A673 (cell line): Measurements from ENCODE around the gene PUS7. TPM values are rescaled to one million over a fixed set of nuclear protein-coding genes. Genes with fewer than 3 reads are reported as not detected.

Experiments
- Bru-seq: library from RNA; stranded (reverse); fragments of 400-500 nt; gene quantifications from one replicate; lab custom pipeline; 2021; lab: Mats Ljungman, UMichigan
- BruChase-seq, 2 experiments: library from RNA; stranded (reverse); fragments of 400-500 nt; gene quantifications; one replicate each; lab custom pipeline; 2021; lab: Mats Ljungman, UMichigan
- BruUV-seq: library from RNA; stranded (reverse); fragments of 400-500 nt; replicated peaks from 2 replicates; lab custom pipeline; 2021; lab: Mats Ljungman, UMichigan
- CTCF ChIA-PET: fragments of 300-600 bp; sonication (Branson Sonifier 250); formaldehyde crosslinking; loops from one replicate; lab custom pipeline; 2022; ENCODE audit warnings: antibody characterized with exemption; lab: Charles Lee
- POLR2A ChIA-PET: fragments of 300-600 bp; sonication (Branson Sonifier 250); formaldehyde crosslinking; loops from one replicate; lab custom pipeline; 2022; ENCODE audit warnings: antibody characterized with exemption; ENCODE audit not compliant: low non-redundant PET; lab: Charles Lee
- DNase-seq: peaks from one replicate; pipeline ENCODE4 v3.0.0-alpha.2; 2015; ENCODE audit warnings: low spot score
- H3K27ac ChIP-seq: fragments of 200-600 bp; sonication (generic); 2 replicates; pipeline ENCODE4 v1.5.1; 2016; ENCODE audit warnings: mixed run types, low read depth, mild to moderate bottlenecking, mixed read lengths, antibody characterized with exemption, low read length; ENCODE audit not compliant: poor library complexity, severe bottlenecking
- H3K27me3 ChIP-seq: fragments of 200-600 bp; sonication (generic); replicated peaks from 2 replicates; pipeline ENCODE4 v1.6.1; 2017; ENCODE audit warnings: mixed run types, low read depth, mild to moderate bottlenecking, mixed read lengths, antibody characterized with exemption, low read length; ENCODE audit not compliant: insufficient read depth, poor library complexity
- H3K36me3 ChIP-seq: fragments of 200-600 bp; sonication (generic); 2 replicates; pipeline ENCODE4 v1.6.1; 2016; ENCODE audit warnings: mixed run types, mild to moderate bottlenecking, mixed read lengths, antibody characterized with exemption, low read length; ENCODE audit not compliant: insufficient read depth, poor library complexity, severe bottlenecking
- H3K4me1 ChIP-seq: fragments of 200-600 bp; sonication (generic); 2 replicates; pipeline ENCODE4 v1.6.1; 2017; ENCODE audit warnings: mixed run types, mild to moderate bottlenecking, mixed read lengths, antibody characterized with exemption, low read length; ENCODE audit not compliant: insufficient read depth, poor library complexity, severe bottlenecking
- H3K4me3 ChIP-seq: fragments of 200-600 bp; sonication (generic); 2 replicates; pipeline ENCODE4 v1.5.1; 2016; ENCODE audit warnings: low read depth, mixed run types, mild to moderate bottlenecking, mixed read lengths, low read length; ENCODE audit not compliant: poor library complexity, severe bottlenecking
- H3K9me3 ChIP-seq: fragments of 200-600 bp; sonication (generic); 2 replicates; pipeline ENCODE4 v1.6.1; 2016; ENCODE audit warnings: mixed run types, low read depth, mild to moderate bottlenecking, mixed read lengths, antibody characterized with exemption, low read length; ENCODE audit not compliant: poor library complexity, severe bottlenecking
- EZH2 ChIP-seq: fragments of 200-600 bp; sonication (generic); IDR thresholded peaks from 2 replicates; pipeline ENCODE4 v1.6.1; 2017; ENCODE audit warnings: borderline replicate concordance, low read depth, mild to moderate bottlenecking, mixed read lengths, antibody characterized with exemption, low read length; ENCODE audit not compliant: poor library complexity, severe bottlenecking
- intact Hi-C: fragments of 100-400 bp; cut with micrococcal nuclease; formaldehyde crosslinking; loops from one replicate; pipeline ENCODE4 v1.10.0; 2022; ENCODE audit not compliant: unreplicated experiment
- long read RNA-seq: library from polyadenylated mRNA; stranded (forward); transcript quantifications from one replicate; pipeline ENCODE4 v2.0.0, GENCODE V29; 2022
- total RNA-seq: library from RNA; stranded (reverse); gene quantifications from 2 replicates; pipeline ENCODE4 v1.2.3, GENCODE V29; 2021
- TF ChIP-seq, protein P1 (sequence below): fragments of 300-800, 200-600 bp; sonication (generic); conservative IDR thresholded peaks from 2 replicates; pipeline ENCODE4 v1.5.1; 2017; ENCODE audit warnings: low read depth, mild to moderate bottlenecking, antibody characterized with exemption, low read length, moderate library complexity, mixed read lengths

Gene PUS7, protein sequence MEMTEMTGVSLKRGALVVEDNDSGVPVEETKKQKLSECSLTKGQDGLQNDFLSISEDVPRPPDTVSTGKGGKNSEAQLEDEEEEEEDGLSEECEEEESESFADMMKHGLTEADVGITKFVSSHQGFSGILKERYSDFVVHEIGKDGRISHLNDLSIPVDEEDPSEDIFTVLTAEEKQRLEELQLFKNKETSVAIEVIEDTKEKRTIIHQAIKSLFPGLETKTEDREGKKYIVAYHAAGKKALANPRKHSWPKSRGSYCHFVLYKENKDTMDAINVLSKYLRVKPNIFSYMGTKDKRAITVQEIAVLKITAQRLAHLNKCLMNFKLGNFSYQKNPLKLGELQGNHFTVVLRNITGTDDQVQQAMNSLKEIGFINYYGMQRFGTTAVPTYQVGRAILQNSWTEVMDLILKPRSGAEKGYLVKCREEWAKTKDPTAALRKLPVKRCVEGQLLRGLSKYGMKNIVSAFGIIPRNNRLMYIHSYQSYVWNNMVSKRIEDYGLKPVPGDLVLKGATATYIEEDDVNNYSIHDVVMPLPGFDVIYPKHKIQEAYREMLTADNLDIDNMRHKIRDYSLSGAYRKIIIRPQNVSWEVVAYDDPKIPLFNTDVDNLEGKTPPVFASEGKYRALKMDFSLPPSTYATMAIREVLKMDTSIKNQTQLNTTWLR
- 36.6 and 40.8 TPM in 2 replicates for total RNA-seq
- Bru-seq, nascent RNA: percentile 87 among the genes with signal in this experiment
- BruChase-seq, experiment 1, labeled RNA remaining after a 2-hour chase: percentile 93 among the genes with signal in this experiment
- percentile 89 among the genes with signal in this experiment for BruChase-seq, experiment 2, labeled RNA remaining after a 6-hour chase
- long read RNA-seq, transcript PUS7-202 (16 exons, 2,356 nt): major isoform, 38 of 97 reads
- long read RNA-seq, transcript PUS7-201 (16 exons, 3,480 nt): minor isoform, 8 of 97 reads
- long read RNA-seq, partial matches to known transcripts: 33 of 97 reads
- long read RNA-seq, other reads (novel, unspliced or antisense): 18 of 97 reads

GRCh38 chr7:105521717-105522463 lies at the start of gene PUS7:
Gene PUS7 (minus strand): TSS chr7:105522271. CDS start chr7:105508512, 13,759 bp downstream.
- no peaks in the 10 kb centered on the region for H3K9me3 ChIP-seq
- peaks cover 4% of the 10 kb centered on the region for H3K4me1 ChIP-seq
- peak; percentile 93 for DNase-seq
- H3K36me3 ChIP-seq: peaks cover 3% of the 10 kb centered on the region
- ChIA-PET CTCF (interaction anchor here (0.6 kb wide), 1 partner anchor 643 kb away, joined by 4 read pairs; no protein-coding TSS in a partner anchor), POLR2A (interaction anchor here (0.6 kb wide), 1 partner anchor 11 kb away, joined by 15 read pairs; no protein-coding TSS in a partner anchor)
- H3K27ac ChIP-seq: peak within 1 kb of the TSS; percentile 84
- intact Hi-C loops: no loop called here
- no TSS peak for BruUV-seq
- TF ChIP-seq, protein P1, sequence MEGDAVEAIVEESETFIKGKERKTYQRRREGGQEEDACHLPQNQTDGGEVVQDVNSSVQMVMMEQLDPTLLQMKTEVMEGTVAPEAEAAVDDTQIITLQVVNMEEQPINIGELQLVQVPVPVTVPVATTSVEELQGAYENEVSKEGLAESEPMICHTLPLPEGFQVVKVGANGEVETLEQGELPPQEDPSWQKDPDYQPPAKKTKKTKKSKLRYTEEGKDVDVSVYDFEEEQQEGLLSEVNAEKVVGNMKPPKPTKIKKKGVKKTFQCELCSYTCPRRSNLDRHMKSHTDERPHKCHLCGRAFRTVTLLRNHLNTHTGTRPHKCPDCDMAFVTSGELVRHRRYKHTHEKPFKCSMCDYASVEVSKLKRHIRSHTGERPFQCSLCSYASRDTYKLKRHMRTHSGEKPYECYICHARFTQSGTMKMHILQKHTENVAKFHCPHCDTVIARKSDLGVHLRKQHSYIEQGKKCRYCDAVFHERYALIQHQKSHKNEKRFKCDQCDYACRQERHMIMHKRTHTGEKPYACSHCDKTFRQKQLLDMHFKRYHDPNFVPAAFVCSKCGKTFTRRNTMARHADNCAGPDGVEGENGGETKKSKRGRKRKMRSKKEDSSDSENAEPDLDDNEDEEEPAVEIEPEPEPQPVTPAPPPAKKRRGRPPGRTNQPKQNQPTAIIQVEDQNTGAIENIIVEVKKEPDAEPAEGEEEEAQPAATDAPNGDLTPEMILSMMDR: no peak
- TF ChIP-seq EZH2: no peak
- H3K27me3 ChIP-seq: no peaks in the 10 kb centered on the region
- H3K4me3 ChIP-seq: peak within 1 kb of the TSS; percentile 78

DNA sequence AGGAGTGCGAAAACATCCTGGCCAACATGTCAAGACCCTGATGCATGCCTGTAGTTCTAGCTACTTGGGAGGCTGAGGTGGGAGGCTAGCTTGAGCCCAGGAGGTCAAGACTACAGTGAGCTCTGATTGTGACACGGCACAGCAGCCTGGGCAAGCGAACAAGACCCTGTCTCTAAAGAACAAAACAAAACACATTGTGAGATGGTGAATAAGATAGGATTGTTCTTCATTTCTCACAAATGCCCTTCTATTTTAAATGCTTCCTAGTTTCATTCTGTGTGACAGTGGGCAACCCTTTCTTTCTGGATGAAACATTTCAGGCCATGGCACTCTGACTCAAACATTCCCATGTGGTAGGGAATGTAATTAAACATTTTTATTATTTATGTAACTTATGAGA lies 45.8 kb upstream of the PUS7 start:
- Histone ChIP-seq H3K9me3 (no peaks in the 10 kb centered on the region), H3K27me3 (no peaks in the 10 kb centered on the region), H3K27ac (no peak overlapping the region), H3K4me1 (no peaks in the 10 kb centered on the region), H3K4me3 (no peak overlapping the region), H3K36me3 (peaks cover 37% of the 10 kb centered on the region)
- intact Hi-C loops: no loop called here
- no TSS peak for BruUV-seq
- DNase-seq: no peak
- CTCF ChIA-PET: no interaction called here
- TF ChIP-seq, protein P1: no peak
- no peak for TF ChIP-seq EZH2
- POLR2A ChIA-PET: no interaction called here

DNA sequence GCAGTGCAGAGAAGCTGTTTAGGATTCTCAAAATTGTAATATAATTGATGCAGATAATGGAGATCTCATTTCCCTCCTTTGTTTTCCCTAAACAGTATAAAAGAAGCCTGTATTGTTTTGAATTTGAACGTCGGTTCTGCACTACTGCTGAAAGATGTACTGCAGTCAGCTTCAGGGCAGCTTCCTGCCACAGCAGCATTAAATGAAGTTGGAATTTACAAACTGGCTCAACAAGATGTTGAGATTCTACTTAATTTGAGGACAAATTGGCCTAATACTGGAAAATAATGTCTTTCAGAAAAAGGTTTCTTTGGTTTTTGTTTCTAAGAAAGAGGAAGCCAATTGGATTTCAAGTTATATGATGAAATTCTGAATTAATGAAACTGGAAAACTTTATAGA lies 45.0 kb upstream of the PUS7 start:
- H3K4me3 ChIP-seq: no peak overlapping the region
- H3K36me3 ChIP-seq: peaks cover 37% of the 10 kb centered on the region
- H3K27ac ChIP-seq: no peak overlapping the region
- H3K4me1 ChIP-seq: no peaks in the 10 kb centered on the region
- TSS peak; percentile 31 for BruUV-seq
- no peaks in the 10 kb centered on the region for H3K27me3 ChIP-seq
- POLR2A ChIA-PET: no interaction called here
- H3K9me3 ChIP-seq: no peaks in the 10 kb centered on the region
- no peak for TF ChIP-seq EZH2
- TF ChIP-seq, protein P1: no peak
- intact Hi-C loops: no loop called here
- CTCF ChIA-PET: no interaction called here
- DNase-seq: no peak
